K562 (cell line): Measurements from ENCODE around the gene CLDN1. TPM values are rescaled to one million over a fixed set of nuclear protein-coding genes. Genes with fewer than 3 reads are reported as not detected.

Experiments used
- ATAC-seq: fragments of 200-7000 bp; cut with Tn5 transposase; 3 replicates; pipeline ENCODE4 v1.9.1; 2020; ENCODE audit warnings: moderate library complexity
- BruUV-seq: library from RNA; stranded (reverse); fragments of 400-500 nt; replicated peaks from 2 replicates; lab custom pipeline; 2021; lab: Mats Ljungman, UMichigan
- CTCF ChIA-PET: fragments of 300-600 bp; formaldehyde crosslinking; extraction: SDS; loops from one replicate; lab custom pipeline; 2021; ENCODE audit warnings: low intra/inter-chr PET ratio; lab: Yijun Ruan, JAX
- POLR2A ChIA-PET: fragments of 300-600, 350-650 bp; sonication (Branson Sonifier 250); formaldehyde crosslinking; extraction: SDS; loops from one replicate; lab custom pipeline; 2021; ENCODE audit warnings: antibody characterized with exemption, inconsistent platforms; lab: Yijun Ruan, JAX
- DNase-seq, 4 experiments: peaks; one replicate each; pipeline versions ENCODE4 v3.0.0 to v3.0.0-alpha.2; 2011 to 2018; ENCODE audit warnings: low spot score in 3 of 4, mixed read lengths in 3 of 4; ENCODE audit errors: extremely low read depth in 1 of 4
- FAIRE-seq: peaks from 2 replicates; lab custom pipeline; 2011; peaks lifted over from hg19 to GRCh38; lab: Jason Lieb, UNC
- H2AFZ ChIP-seq: 2 replicates; pipeline ENCODE4 v1.6.0; 2011; ENCODE audit warnings: low read depth, low read length, control low read depth, inconsistent platforms
- H3K27ac ChIP-seq: fragments of 200-600 bp; 3 replicates; pipeline ENCODE4 v1.8.0; 2011; ENCODE audit warnings: low read depth, mild to moderate bottlenecking, control low read depth, inconsistent platforms, low read length, moderate library complexity, mixed read lengths; ENCODE audit errors: extremely low read depth
- H3K27me3 ChIP-seq, 2 experiments: fragments of 300-600 bp in 1 of 2; 2 replicates in 1 of 2; 3 replicates in 1 of 2; pipeline versions ENCODE4 v1.6.0 to v1.8.0; 2011; ENCODE audit warnings: inconsistent platforms in 2 of 2, low read length in 2 of 2, mild to moderate bottlenecking in 1 of 2, mixed read lengths in 1 of 2, moderate library complexity in 1 of 2; ENCODE audit not compliant: control insufficient read depth in 2 of 2, insufficient read depth in 2 of 2
- H3K36me3 ChIP-seq: fragments of 300-600 bp; 3 replicates; pipeline ENCODE4 v1.8.0; 2011; ENCODE audit warnings: mild to moderate bottlenecking, low read length, inconsistent platforms; ENCODE audit not compliant: control insufficient read depth, insufficient read depth
- H3K4me1 ChIP-seq, 2 experiments: fragments of 200-600 bp in 1 of 2; replicated peaks in 1 of 2; 2 replicates in 1 of 2; 3 replicates in 1 of 2; pipeline versions ENCODE4 v1.5.1 to v1.8.0; 2011; ENCODE audit warnings: inconsistent platforms in 2 of 2, low read length in 2 of 2, mild to moderate bottlenecking in 1 of 2, mixed read lengths in 1 of 2, moderate library complexity in 1 of 2; ENCODE audit not compliant: control insufficient read depth in 2 of 2, insufficient read depth in 2 of 2
- H3K4me2 ChIP-seq: 2 replicates; pipeline ENCODE4 v1.6.1; 2011; ENCODE audit warnings: low read length, control low read depth, inconsistent platforms, mixed read lengths; ENCODE audit not compliant: insufficient read depth
- H3K4me3 ChIP-seq: fragments of 200-600 bp; sonication (generic), shearing (Covaris generic); 2 replicates; pipeline ENCODE4 v1.5.1; 2016; ENCODE audit warnings: control low read depth, inconsistent platforms
- H3K79me2 ChIP-seq: fragments of 200-600 bp; 3 replicates; pipeline ENCODE4 v1.8.0; 2011; ENCODE audit warnings: low read length, inconsistent platforms; ENCODE audit not compliant: control insufficient read depth, insufficient read depth
- H3K9ac ChIP-seq, 2 experiments: 2 replicates each; pipeline versions ENCODE4 v1.6.0 to v1.6.1; 2011; ENCODE audit warnings: low read depth in 2 of 2, low read length in 2 of 2, control low read depth in 1 of 2, inconsistent platforms in 1 of 2, mild to moderate bottlenecking in 1 of 2, mixed read lengths in 1 of 2; ENCODE audit not compliant: insufficient read depth in 1 of 2
- H3K9me1 ChIP-seq: one replicate; pipeline ENCODE4 v1.6.0; 2011; ENCODE audit warnings: inconsistent platforms, mild to moderate bottlenecking, low read length, moderate library complexity; ENCODE audit not compliant: control insufficient read depth, insufficient read depth
- H3K9me3 ChIP-seq: replicated peaks from 2 replicates; pipeline ENCODE4 v1.5.1; 2011; ENCODE audit warnings: low read depth, low read length, inconsistent platforms; ENCODE audit not compliant: control insufficient read depth, insufficient read depth
- H4K20me1 ChIP-seq: replicated peaks from 2 replicates; pipeline ENCODE4 v1.6.1; 2011; ENCODE audit warnings: low read length, inconsistent platforms, mixed read lengths; ENCODE audit not compliant: control insufficient read depth, insufficient read depth
- ARHGAP35 ChIP-seq: fragments of 450-650 bp; IDR thresholded peaks from 2 replicates; pipeline ENCODE4 v1.6.1; 2018; ENCODE audit not compliant: partially characterized antibody
- ASH1L ChIP-seq: fragments of 450-650 bp; IDR thresholded peaks from 2 replicates; pipeline ENCODE4 v1.6.1; 2018; ENCODE audit warnings: borderline replicate concordance, mild to moderate bottlenecking, low read depth; ENCODE audit not compliant: partially characterized antibody
- CBFA2T2 ChIP-seq: fragments of 450-650 bp; conservative IDR thresholded peaks from 2 replicates; pipeline ENCODE4 v1.6.1; 2017; ENCODE audit warnings: mild to moderate bottlenecking
- CEBPB ChIP-seq: fragments of 450-650 bp; IDR thresholded peaks from 2 replicates; pipeline ENCODE4 v1.6.1; 2016; ENCODE audit warnings: missing genetic modification characterization, missing compliant biosample characterization
- COPS2 ChIP-seq: fragments of 450-650 bp; conservative IDR thresholded peaks from 2 replicates; pipeline ENCODE4 v1.6.1; 2016; ENCODE audit warnings: mild to moderate bottlenecking, moderate library complexity
- EWSR1 ChIP-seq: fragments of 450-650 bp; IDR thresholded peaks from 2 replicates; pipeline ENCODE4 v1.6.1; 2018; ENCODE audit warnings: borderline replicate concordance, mild to moderate bottlenecking, low read depth, moderate library complexity; ENCODE audit not compliant: partially characterized antibody
- KLF1 ChIP-seq: fragments of 450-650 bp; IDR thresholded peaks from 2 replicates; pipeline ENCODE4 v1.6.1; 2016; ENCODE audit warnings: missing genetic modification characterization, missing compliant biosample characterization
- MECOM ChIP-seq: fragments of 250-450 bp; sonication (Bioruptor Pico); IDR thresholded peaks from 2 replicates; pipeline ENCODE4 v1.8.0; 2022; ENCODE audit warnings: inconsistent platforms
- RBM39 ChIP-seq: fragments of 200-400 bp; formaldehyde crosslinking; optimal IDR thresholded peaks from 2 replicates; pipeline ENCODE3; 2018; ENCODE audit warnings: low read depth, low read length
- RFX5 ChIP-seq: IDR thresholded peaks from 2 replicates; pipeline ENCODE4 v1.6.1; 2011; ENCODE audit warnings: low read depth, mild to moderate bottlenecking, improper control_type of control experiment, low read length
- SP2 ChIP-seq: IDR thresholded peaks from 2 replicates; pipeline ENCODE4 v1.6.1; 2011; ENCODE audit warnings: mild to moderate bottlenecking, low read depth, low read length, moderate library complexity; ENCODE audit not compliant: poor library complexity, severe bottlenecking; ENCODE audit errors: extremely low read depth
- ZNF12 ChIP-seq: sonication (generic); formaldehyde crosslinking; IDR thresholded peaks from 2 replicates; pipeline ENCODE4 v1.4.0; 2020; ENCODE audit warnings: mild to moderate bottlenecking, missing genetic modification reagents
- ZNF764 ChIP-seq: fragments of 250-450 bp; sonication (Bioruptor Pico); IDR thresholded peaks from 2 replicates; pipeline ENCODE4 v1.4.0; 2020; ENCODE audit warnings: low read depth, mild to moderate bottlenecking, moderate library complexity
- ZNF77 ChIP-seq: fragments of 250-450 bp; sonication (Bioruptor Pico); IDR thresholded peaks from 2 replicates; pipeline ENCODE4 v1.5.0; 2020
- ZNF785 ChIP-seq: fragments of 250-450 bp; sonication (Bioruptor Pico); IDR thresholded peaks from 2 replicates; pipeline ENCODE4 v1.4.0; 2020; ENCODE audit warnings: mild to moderate bottlenecking
- WGBS: fragments of 100-300 bp; shearing (Covaris generic); methylation state at CpG from one replicate; pipeline ENCODE4 v1.1.6; 2016; ENCODE audit warnings: low coverage, mixed read lengths; ENCODE audit not compliant: insufficient coverage; ENCODE audit errors: missing lambda C conversion rate; 5-methylcytosine and 5-hydroxymethylcytosine counted together
- in situ Hi-C: fragments of 300-500 bp; cut with MboI; formaldehyde crosslinking; loops from 4 replicates; pipeline ENCODE4 v1.15.0; 2018; ENCODE audit warnings: inconsistent platforms, mixed read lengths
- intact Hi-C: fragments of 100-400 bp; cut with micrococcal nuclease; formaldehyde crosslinking; loops from 2 replicates; pipeline ENCODE4 v1.14.2; 2022
- polyA plus RNA-seq, 8 experiments: library from polyadenylated mRNA; depleted of rRNA in 4 of 8; stranded (reverse) in 5 of 8; unstranded in 3 of 8; fragments of >200 nt; fragmentation: Nextera tagmentation in 2 of 8; fragmentation: Illumina TruSeq in 1 of 8; extraction: Ambion mirVana in 2 of 8; extraction: Trizol in 1 of 8; gene quantifications; 2 replicates each; pipeline versions ENCODE4 v1.2.1 to v1.2.3, GENCODE V29; 2011 to 2014; ENCODE audit warnings: inconsistent platforms in 1 of 8, missing spikeins in 1 of 8
- total RNA-seq, 7 experiments: library from RNA; depleted of rRNA in 6 of 7; stranded (reverse); fragments of >200 nt in 6 of 7; fragmentation: Illumina TruSeq in 2 of 7; extraction: Trizol in 2 of 7; gene quantifications; 2 replicates each; pipeline versions ENCODE4 v1.2.1 to v1.2.3, GENCODE V29; 2011 to 2021; ENCODE audit warnings: low replicate concordance in 1 of 7
- TF ChIP-seq, protein P1 (sequence below), 2 experiments: fragments of 150-350 bp in 1 of 2; IDR thresholded peaks; 2 replicates each; pipeline ENCODE4 v1.6.1; 2012 to 2016; ENCODE audit warnings: low read depth in 2 of 2, low read length in 2 of 2, mild to moderate bottlenecking in 1 of 2, moderate library complexity in 1 of 2

Gene CLDN1
- total and polyA plus RNA-seq, 9 of the 15 experiments (the other 6 are each of a cell fraction or from before 2014, with no cell fraction given) = 0.16 TPM; not detected in 8

DNA sequence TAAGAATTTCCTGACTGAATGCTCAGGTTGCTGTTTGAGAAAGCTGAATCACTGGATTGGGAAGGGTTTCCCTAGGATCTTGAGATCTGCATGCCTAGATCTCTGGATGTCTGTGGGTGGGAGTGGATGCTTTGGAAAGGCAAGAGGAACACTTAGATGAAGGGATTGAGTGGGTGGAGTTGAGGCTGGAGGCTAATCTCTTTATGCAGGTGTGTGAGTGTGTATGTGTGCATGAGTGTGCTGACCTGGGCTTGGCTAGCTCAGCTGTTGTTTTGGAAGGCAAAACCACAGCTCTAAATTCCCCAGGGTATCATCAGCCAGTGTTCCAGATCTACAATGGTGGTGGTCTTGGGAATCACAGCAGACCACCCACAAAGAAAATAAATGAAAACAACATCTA is 60.5 kb downstream of the CLDN1 start (continued):
- no peak for TF ChIP-seq SP2
- TF ChIP-seq, all 486 proteins: peak for 0

DNA sequence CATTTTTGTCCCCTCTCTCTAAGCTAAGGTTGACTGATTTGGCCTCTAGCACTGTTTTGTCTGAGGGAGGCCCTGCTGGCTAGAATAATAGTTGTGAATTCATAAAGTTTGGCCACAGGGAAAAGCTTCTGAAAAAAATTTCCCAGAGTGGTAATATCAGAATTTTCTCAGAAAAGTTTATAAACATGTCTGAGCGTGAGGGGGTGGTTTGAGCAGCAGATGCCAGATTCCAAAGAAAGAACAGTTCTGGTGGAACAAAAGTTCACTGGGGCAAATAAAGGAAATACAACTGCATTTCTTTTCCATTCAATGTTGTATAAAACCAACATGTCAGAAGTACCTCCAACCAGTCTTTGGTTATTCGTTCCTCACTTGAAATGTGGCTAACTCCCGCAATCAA is 61.2 kb downstream of the CLDN1 start:
- ChIA-PET POLR2A (no interaction called here), CTCF (no interaction called here)
- Histone ChIP-seq H3K4me2 (no peak overlapping the region), H3K4me1 (no peaks in the 10 kb centered on the region), H3K27me3 (no peaks in the 10 kb centered on the region), H3K36me3 (no peaks in the 10 kb centered on the region), H3K9me3 (no peaks in the 10 kb centered on the region), H3K9ac (no peak overlapping the region)
- intact Hi-C loops (no loop called here), in situ Hi-C loops (no loop called here)
- ATAC-seq = no peak
- TF ChIP-seq CEBPB (tag) (no peak), ZNF77 (no peak), ZNF12 (CRISPR knock-in tag) (no peak), CBFA2T2 (no peak), COPS2 (no peak), ARHGAP35 (no peak), KLF1 (tag) (no peak), EWSR1 (no peak), RFX5 (no peak), MECOM (CRISPR knock-in tag) (no peak), RBM39 (no peak), ZNF785 (CRISPR knock-in tag) (no peak), ASH1L (no peak), ZNF764 (CRISPR knock-in tag) (no peak)
- TF ChIP-seq, protein P1, sequence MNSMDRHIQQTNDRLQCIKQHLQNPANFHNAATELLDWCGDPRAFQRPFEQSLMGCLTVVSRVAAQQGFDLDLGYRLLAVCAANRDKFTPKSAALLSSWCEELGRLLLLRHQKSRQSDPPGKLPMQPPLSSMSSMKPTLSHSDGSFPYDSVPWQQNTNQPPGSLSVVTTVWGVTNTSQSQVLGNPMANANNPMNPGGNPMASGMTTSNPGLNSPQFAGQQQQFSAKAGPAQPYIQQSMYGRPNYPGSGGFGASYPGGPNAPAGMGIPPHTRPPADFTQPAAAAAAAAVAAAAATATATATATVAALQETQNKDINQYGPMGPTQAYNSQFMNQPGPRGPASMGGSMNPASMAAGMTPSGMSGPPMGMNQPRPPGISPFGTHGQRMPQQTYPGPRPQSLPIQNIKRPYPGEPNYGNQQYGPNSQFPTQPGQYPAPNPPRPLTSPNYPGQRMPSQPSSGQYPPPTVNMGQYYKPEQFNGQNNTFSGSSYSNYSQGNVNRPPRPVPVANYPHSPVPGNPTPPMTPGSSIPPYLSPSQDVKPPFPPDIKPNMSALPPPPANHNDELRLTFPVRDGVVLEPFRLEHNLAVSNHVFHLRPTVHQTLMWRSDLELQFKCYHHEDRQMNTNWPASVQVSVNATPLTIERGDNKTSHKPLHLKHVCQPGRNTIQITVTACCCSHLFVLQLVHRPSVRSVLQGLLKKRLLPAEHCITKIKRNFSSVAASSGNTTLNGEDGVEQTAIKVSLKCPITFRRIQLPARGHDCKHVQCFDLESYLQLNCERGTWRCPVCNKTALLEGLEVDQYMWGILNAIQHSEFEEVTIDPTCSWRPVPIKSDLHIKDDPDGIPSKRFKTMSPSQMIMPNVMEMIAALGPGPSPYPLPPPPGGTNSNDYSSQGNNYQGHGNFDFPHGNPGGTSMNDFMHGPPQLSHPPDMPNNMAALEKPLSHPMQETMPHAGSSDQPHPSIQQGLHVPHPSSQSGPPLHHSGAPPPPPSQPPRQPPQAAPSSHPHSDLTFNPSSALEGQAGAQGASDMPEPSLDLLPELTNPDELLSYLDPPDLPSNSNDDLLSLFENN (IDR thresholded peaks at IDR 0.05; ENCODE audit: low read depth in 2 of 2, low read length in 2 of 2) = no peak
- TF ChIP-seq, all 486 proteins: peak for 0
- no peak for DNase-seq
- no TSS peak for BruUV-seq
- H3K27ac ChIP-seq = no peak overlapping the region
- no peaks in the 10 kb centered on the region for H3K79me2 ChIP-seq
- no peak overlapping the region for H2AFZ ChIP-seq
- H3K9me1 ChIP-seq = no peaks in the 10 kb centered on the region
- H3K4me3 ChIP-seq = no peak overlapping the region
- no peaks in the 10 kb centered on the region for H4K20me1 ChIP-seq
- FAIRE-seq = no peak
- 0% methylated on average over 3 of the region's 3 CpGs for WGBS
